IMR-90 (cell line): ENCODE results near the gene ROCK2.

Source experiments
- CEBPB ChIP-seq: IDR thresholded peaks from 2 replicates; pipeline ENCODE4 v1.6.1; 2012; ENCODE audit warnings: low read depth, low read length, improper control_type of control experiment
- POLR2A ChIP-seq: IDR thresholded peaks from 2 replicates; pipeline ENCODE4 v1.6.1; 2012; ENCODE audit warnings: mild to moderate bottlenecking, low read depth, low read length
- TF ChIP-seq, protein P1 (sequence below): conservative IDR thresholded peaks from 2 replicates; pipeline ENCODE4 v1.5.1; 2012; ENCODE audit warnings: mild to moderate bottlenecking, low read depth, low read length, improper control_type of control experiment

GRCh38 chr2:11160256-11160655 lies 184.2 kb downstream of the ROCK2 start:
- TF ChIP-seq, protein P1, sequence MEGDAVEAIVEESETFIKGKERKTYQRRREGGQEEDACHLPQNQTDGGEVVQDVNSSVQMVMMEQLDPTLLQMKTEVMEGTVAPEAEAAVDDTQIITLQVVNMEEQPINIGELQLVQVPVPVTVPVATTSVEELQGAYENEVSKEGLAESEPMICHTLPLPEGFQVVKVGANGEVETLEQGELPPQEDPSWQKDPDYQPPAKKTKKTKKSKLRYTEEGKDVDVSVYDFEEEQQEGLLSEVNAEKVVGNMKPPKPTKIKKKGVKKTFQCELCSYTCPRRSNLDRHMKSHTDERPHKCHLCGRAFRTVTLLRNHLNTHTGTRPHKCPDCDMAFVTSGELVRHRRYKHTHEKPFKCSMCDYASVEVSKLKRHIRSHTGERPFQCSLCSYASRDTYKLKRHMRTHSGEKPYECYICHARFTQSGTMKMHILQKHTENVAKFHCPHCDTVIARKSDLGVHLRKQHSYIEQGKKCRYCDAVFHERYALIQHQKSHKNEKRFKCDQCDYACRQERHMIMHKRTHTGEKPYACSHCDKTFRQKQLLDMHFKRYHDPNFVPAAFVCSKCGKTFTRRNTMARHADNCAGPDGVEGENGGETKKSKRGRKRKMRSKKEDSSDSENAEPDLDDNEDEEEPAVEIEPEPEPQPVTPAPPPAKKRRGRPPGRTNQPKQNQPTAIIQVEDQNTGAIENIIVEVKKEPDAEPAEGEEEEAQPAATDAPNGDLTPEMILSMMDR, result no peak
- TF ChIP-seq POLR2A, result no peak
- no peak for TF ChIP-seq CEBPB
